ENCODE results near the gene EMP3. TPM values are rescaled to one million over a fixed set of nuclear protein-coding genes. Genes with fewer than 3 reads are reported as not detected.
A peak's percentile ranks its signal among the peaks of the same experiment; 100 is the strongest.

The EMP3 gene
- total and polyA plus RNA-seq, 2 of the 13 experiments (the other 11 are each of a cell fraction or from before 2014, with no cell fraction given) = 2.2 to 7.8 TPM

GRCh38 chr19:48332662-48333466 is 7.5 kb downstream of the EMP3 start (continued):
- no peak for TF ChIP-seq GFI1 (CRISPR knock-in tag; IDR thresholded peaks at IDR 0.05; ENCODE audit: borderline replicate concordance)
- no peak for TF ChIP-seq ESRRA (CRISPR knock-in tag; IDR thresholded peaks at IDR 0.05; ENCODE audit: low read depth)
- peak; percentile 52; the same call in 1 of the 2 replicates for TF ChIP-seq SOX5 (CRISPR knock-in tag; IDR thresholded peaks at IDR 0.05; ENCODE audit: borderline replicate concordance)
- peak; percentile 74; the same call in 1 of the 2 replicates for TF ChIP-seq ZNF501 (CRISPR knock-in tag; IDR thresholded peaks at IDR 0.05)
- peak; percentile 35; the same call in 1 of the 2 replicates for TF ChIP-seq YEATS2 (CRISPR knock-in tag; IDR thresholded peaks at IDR 0.05; ENCODE audit: borderline replicate concordance)
- TF ChIP-seq, protein P1, sequence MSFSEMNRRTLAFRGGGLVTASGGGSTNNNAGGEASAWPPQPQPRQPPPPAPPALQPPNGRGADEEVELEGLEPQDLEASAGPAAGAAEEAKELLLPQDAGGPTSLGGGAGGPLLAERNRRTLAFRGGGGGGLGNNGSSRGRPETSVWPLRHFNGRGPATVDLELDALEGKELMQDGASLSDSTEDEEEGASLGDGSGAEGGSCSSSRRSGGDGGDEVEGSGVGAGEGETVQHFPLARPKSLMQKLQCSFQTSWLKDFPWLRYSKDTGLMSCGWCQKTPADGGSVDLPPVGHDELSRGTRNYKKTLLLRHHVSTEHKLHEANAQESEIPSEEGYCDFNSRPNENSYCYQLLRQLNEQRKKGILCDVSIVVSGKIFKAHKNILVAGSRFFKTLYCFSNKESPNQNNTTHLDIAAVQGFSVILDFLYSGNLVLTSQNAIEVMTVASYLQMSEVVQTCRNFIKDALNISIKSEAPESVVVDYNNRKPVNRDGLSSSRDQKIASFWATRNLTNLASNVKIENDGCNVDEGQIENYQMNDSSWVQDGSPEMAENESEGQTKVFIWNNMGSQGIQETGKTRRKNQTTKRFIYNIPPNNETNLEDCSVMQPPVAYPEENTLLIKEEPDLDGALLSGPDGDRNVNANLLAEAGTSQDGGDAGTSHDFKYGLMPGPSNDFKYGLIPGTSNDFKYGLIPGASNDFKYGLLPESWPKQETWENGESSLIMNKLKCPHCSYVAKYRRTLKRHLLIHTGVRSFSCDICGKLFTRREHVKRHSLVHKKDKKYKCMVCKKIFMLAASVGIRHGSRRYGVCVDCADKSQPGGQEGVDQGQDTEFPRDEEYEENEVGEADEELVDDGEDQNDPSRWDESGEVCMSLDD (CRISPR knock-in tag; IDR thresholded peaks at IDR 0.05; ENCODE audit: borderline replicate concordance) = no peak
- no peak for TF ChIP-seq ZNF33B (CRISPR knock-in tag; IDR thresholded peaks at IDR 0.05)
- no peak for TF ChIP-seq SYNCRIP (IDR thresholded peaks at IDR 0.05; ENCODE audit: insufficient read depth, low read depth, low read length)
- no peak for TF ChIP-seq ZNF326 (CRISPR knock-in tag; IDR thresholded peaks at IDR 0.05; ENCODE audit: borderline replicate concordance)
- no peak for TF ChIP-seq ZNF674 (CRISPR knock-in tag; IDR thresholded peaks at IDR 0.05; ENCODE audit: low read depth)
- no peak for TF ChIP-seq SMAD9 (CRISPR knock-in tag; IDR thresholded peaks at IDR 0.05)
- TF ChIP-seq, protein P2, sequence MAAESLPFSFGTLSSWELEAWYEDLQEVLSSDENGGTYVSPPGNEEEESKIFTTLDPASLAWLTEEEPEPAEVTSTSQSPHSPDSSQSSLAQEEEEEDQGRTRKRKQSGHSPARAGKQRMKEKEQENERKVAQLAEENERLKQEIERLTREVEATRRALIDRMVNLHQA (CRISPR knock-in tag; IDR thresholded peaks at IDR 0.05) = no peak
- TF ChIP-seq HOMEZ (CRISPR knock-in tag; IDR thresholded peaks at IDR 0.05; ENCODE audit: low read depth) = 0 out of 2 replicates have a peak, but pooled peaks have one; percentile 30
- TF ChIP-seq LCORL (IDR thresholded peaks at IDR 0.05) = peak; percentile 19; the same call in 1 of the 2 replicates
- peak; percentile 49; the same call in 1 of the 2 replicates for TF ChIP-seq LCORL (CRISPR knock-in tag; IDR thresholded peaks at IDR 0.05)
- no peak; the same call in 1 of the 2 replicates for TF ChIP-seq ZC3H13 (CRISPR knock-in tag; IDR thresholded peaks at IDR 0.05)
- no peak for TF ChIP-seq CHD2 (IDR thresholded peaks at IDR 0.05; ENCODE audit: low read depth, low read length)
- TF ChIP-seq, protein P3, sequence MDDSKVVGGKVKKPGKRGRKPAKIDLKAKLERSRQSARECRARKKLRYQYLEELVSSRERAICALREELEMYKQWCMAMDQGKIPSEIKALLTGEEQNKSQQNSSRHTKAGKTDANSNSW (CRISPR knock-in tag; IDR thresholded peaks at IDR 0.05; ENCODE audit: borderline replicate concordance) = no peak
- TF ChIP-seq CREM (IDR thresholded peaks at IDR 0.05) = no peak
- TF ChIP-seq CREM (CRISPR knock-in tag; IDR thresholded peaks at IDR 0.05) = no peak
- TF ChIP-seq LRRFIP1 (CRISPR knock-in tag; conservative IDR thresholded peaks at IDR 0.05) = no peak
- TF ChIP-seq ZNF740 (CRISPR knock-in tag; IDR thresholded peaks at IDR 0.05) = no peak
- TF ChIP-seq KMT2A (CRISPR knock-in tag; IDR thresholded peaks at IDR 0.05) = 0 out of 2 replicates have a peak, but pooled peaks have one; percentile 20
